Measurements from ENCODE around the gene SARS1.

DNA sequence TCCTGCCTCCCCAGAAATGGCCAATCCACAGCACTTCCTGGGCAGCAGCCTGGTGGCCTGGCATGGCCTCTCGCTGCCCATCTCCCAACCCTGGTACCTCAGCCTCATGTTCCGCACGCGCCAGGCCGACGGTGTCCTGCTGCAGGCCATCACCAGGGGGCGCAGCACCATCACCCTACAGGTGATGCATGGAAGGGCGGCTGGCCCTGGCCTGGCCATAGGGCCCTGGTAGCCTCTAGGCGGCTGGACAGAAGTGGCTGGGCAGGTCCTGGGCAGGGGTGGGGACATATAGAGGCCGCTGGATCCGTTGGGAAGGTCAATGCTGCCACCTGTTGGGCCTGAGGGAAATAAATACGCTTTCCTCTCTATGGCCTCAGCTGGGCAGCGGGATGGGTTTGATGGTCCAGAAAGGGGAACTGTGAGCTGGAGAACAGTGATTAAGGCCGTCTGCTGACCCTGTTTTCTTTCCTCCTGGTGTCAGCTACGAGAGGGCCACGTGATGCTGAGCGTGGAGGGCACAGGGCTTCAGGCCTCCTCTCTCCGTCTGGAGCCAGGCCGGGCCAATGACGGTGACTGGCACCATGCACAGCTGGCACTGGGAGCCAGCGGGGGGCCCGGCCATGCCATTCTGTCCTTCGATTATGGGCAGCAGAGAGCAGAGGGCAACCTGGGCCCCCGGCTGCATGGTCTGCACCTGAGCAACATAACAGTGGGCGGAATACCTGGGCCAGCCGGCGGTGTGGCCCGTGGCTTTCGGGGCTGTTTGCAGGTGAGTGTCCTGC, 50.1 kb downstream of the SARS1 start:
- TF ChIP-seq TBP (IDR thresholded peaks at IDR 0.05; ENCODE audit: low read depth, low read length) = 0 out of 2 replicates have a peak, but pooled peaks have one; percentile 26
- TF ChIP-seq, protein P1, sequence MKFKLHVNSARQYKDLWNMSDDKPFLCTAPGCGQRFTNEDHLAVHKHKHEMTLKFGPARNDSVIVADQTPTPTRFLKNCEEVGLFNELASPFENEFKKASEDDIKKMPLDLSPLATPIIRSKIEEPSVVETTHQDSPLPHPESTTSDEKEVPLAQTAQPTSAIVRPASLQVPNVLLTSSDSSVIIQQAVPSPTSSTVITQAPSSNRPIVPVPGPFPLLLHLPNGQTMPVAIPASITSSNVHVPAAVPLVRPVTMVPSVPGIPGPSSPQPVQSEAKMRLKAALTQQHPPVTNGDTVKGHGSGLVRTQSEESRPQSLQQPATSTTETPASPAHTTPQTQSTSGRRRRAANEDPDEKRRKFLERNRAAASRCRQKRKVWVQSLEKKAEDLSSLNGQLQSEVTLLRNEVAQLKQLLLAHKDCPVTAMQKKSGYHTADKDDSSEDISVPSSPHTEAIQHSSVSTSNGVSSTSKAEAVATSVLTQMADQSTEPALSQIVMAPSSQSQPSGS (IDR thresholded peaks at IDR 0.05; ENCODE audit: low read length) = 0 out of 2 replicates have a peak, but pooled peaks have one; percentile 48
- peak in 1 of 2 experiments; percentile 90; a peak in 3 of 4 replicates for TF ChIP-seq SIN3A (conservative IDR thresholded peaks at IDR 0.05 in 1 of 2, IDR thresholded peaks at IDR 0.05 in 1 of 2; ENCODE audit: low read depth in 1 of 2, low read length in 2 of 2)
- no peak for TF ChIP-seq EP300 (IDR thresholded peaks at IDR 0.05; ENCODE audit: borderline replicate concordance in 1 of 2, low read depth in 2 of 2, low read length in 2 of 2)
- no peak for TF ChIP-seq KDM4A (IDR thresholded peaks at IDR 0.05; ENCODE audit: low read depth, low read length, severe bottlenecking)
- peak; percentile 82 for TF ChIP-seq CREB1 (IDR thresholded peaks at IDR 0.05)
- TF ChIP-seq, protein P2, sequence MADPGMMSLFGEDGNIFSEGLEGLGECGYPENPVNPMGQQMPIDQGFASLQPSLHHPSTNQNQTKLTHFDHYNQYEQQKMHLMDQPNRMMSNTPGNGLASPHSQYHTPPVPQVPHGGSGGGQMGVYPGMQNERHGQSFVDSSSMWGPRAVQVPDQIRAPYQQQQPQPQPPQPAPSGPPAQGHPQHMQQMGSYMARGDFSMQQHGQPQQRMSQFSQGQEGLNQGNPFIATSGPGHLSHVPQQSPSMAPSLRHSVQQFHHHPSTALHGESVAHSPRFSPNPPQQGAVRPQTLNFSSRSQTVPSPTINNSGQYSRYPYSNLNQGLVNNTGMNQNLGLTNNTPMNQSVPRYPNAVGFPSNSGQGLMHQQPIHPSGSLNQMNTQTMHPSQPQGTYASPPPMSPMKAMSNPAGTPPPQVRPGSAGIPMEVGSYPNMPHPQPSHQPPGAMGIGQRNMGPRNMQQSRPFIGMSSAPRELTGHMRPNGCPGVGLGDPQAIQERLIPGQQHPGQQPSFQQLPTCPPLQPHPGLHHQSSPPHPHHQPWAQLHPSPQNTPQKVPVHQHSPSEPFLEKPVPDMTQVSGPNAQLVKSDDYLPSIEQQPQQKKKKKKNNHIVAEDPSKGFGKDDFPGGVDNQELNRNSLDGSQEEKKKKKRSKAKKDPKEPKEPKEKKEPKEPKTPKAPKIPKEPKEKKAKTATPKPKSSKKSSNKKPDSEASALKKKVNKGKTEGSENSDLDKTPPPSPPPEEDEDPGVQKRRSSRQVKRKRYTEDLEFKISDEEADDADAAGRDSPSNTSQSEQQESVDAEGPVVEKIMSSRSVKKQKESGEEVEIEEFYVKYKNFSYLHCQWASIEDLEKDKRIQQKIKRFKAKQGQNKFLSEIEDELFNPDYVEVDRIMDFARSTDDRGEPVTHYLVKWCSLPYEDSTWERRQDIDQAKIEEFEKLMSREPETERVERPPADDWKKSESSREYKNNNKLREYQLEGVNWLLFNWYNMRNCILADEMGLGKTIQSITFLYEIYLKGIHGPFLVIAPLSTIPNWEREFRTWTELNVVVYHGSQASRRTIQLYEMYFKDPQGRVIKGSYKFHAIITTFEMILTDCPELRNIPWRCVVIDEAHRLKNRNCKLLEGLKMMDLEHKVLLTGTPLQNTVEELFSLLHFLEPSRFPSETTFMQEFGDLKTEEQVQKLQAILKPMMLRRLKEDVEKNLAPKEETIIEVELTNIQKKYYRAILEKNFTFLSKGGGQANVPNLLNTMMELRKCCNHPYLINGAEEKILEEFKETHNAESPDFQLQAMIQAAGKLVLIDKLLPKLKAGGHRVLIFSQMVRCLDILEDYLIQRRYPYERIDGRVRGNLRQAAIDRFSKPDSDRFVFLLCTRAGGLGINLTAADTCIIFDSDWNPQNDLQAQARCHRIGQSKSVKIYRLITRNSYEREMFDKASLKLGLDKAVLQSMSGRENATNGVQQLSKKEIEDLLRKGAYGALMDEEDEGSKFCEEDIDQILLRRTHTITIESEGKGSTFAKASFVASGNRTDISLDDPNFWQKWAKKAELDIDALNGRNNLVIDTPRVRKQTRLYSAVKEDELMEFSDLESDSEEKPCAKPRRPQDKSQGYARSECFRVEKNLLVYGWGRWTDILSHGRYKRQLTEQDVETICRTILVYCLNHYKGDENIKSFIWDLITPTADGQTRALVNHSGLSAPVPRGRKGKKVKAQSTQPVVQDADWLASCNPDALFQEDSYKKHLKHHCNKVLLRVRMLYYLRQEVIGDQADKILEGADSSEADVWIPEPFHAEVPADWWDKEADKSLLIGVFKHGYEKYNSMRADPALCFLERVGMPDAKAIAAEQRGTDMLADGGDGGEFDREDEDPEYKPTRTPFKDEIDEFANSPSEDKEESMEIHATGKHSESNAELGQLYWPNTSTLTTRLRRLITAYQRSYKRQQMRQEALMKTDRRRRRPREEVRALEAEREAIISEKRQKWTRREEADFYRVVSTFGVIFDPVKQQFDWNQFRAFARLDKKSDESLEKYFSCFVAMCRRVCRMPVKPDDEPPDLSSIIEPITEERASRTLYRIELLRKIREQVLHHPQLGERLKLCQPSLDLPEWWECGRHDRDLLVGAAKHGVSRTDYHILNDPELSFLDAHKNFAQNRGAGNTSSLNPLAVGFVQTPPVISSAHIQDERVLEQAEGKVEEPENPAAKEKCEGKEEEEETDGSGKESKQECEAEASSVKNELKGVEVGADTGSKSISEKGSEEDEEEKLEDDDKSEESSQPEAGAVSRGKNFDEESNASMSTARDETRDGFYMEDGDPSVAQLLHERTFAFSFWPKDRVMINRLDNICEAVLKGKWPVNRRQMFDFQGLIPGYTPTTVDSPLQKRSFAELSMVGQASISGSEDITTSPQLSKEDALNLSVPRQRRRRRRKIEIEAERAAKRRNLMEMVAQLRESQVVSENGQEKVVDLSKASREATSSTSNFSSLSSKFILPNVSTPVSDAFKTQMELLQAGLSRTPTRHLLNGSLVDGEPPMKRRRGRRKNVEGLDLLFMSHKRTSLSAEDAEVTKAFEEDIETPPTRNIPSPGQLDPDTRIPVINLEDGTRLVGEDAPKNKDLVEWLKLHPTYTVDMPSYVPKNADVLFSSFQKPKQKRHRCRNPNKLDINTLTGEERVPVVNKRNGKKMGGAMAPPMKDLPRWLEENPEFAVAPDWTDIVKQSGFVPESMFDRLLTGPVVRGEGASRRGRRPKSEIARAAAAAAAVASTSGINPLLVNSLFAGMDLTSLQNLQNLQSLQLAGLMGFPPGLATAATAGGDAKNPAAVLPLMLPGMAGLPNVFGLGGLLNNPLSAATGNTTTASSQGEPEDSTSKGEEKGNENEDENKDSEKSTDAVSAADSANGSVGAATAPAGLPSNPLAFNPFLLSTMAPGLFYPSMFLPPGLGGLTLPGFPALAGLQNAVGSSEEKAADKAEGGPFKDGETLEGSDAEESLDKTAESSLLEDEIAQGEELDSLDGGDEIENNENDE (IDR thresholded peaks at IDR 0.05; ENCODE audit: insufficient replicate concordance, low read length) = no peak
- TF ChIP-seq CHD1 (IDR thresholded peaks at IDR 0.05; ENCODE audit: low read depth, low read length) = no peak
- TF ChIP-seq, protein P3, sequence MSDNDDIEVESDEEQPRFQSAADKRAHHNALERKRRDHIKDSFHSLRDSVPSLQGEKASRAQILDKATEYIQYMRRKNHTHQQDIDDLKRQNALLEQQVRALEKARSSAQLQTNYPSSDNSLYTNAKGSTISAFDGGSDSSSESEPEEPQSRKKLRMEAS (IDR thresholded peaks at IDR 0.05) = peak; percentile 100
- TF ChIP-seq JUN (IDR thresholded peaks at IDR 0.05; ENCODE audit: low read depth, low read length) = no peak
